GM12878 (cell line): ENCODE results near the gene HNRNPA2B1.
"Not testable (repeated sequence)": the region's sequence is repeated elsewhere in the genome, so short reads cannot be mapped to it uniquely, and the experiment has no call there.

Experiments
- CTCF ChIP-seq, 3 experiments: IDR thresholded peaks in 2 of 3; conservative IDR thresholded peaks in 1 of 3; 2 replicates each; pipeline ENCODE4 v1.5.1; 2011; ENCODE audit warnings: low read depth in 3 of 3, low read length in 3 of 3, mild to moderate bottlenecking in 3 of 3, control low read depth in 2 of 3, moderate library complexity in 2 of 3, inconsistent platforms in 1 of 3, mixed read lengths in 1 of 3; ENCODE audit not compliant: control insufficient read depth in 2 of 3, insufficient read depth in 1 of 3; ENCODE audit errors: extremely low read depth in 1 of 3
- IKZF1 ChIP-seq: fragments of 450-650 bp; conservative IDR thresholded peaks from 2 replicates; pipeline ENCODE4 v1.6.1; 2017; ENCODE audit warnings: antibody characterized with exemption, mild to moderate bottlenecking
- MTA3 ChIP-seq: IDR thresholded peaks from 2 replicates; pipeline ENCODE4 v1.6.1; 2012; ENCODE audit warnings: low read length, inconsistent platforms, borderline replicate concordance
- POLR2AphosphoS5 ChIP-seq: IDR thresholded peaks from 2 replicates; pipeline ENCODE4 v1.6.1; 2011; ENCODE audit warnings: mild to moderate bottlenecking, low read length, inconsistent platforms
- RCOR1 ChIP-seq: conservative IDR thresholded peaks from 2 replicates; pipeline ENCODE4 v1.6.1; 2012; ENCODE audit warnings: low read depth, low read length, improper control_type of control experiment
- REST ChIP-seq: IDR thresholded peaks from 2 replicates; pipeline ENCODE4 v1.6.1; 2012; ENCODE audit warnings: mild to moderate bottlenecking, low read depth, low read length
- USF2 ChIP-seq: IDR thresholded peaks from 2 replicates; pipeline ENCODE4 v1.6.1; 2011; ENCODE audit warnings: low read depth, low read length, improper control_type of control experiment, borderline replicate concordance

GRCh38 chr7:26175903-26176302 is 24.6 kb downstream of the HNRNPA2B1 start:
- TF ChIP-seq CTCF (IDR thresholded peaks at IDR 0.05 in 2 of 3, conservative IDR thresholded peaks at IDR 0.05 in 1 of 3; ENCODE audit: control insufficient read depth in 2 of 3, extremely low read depth in 1 of 3, insufficient read depth in 1 of 3, low read depth in 3 of 3, low read length in 3 of 3); IKZF1; REST; USF2; POLR2AphosphoS5; MTA3; RCOR1: not testable (repeated sequence)
